RWPE1 (cell line): ENCODE results near the gene INF2.

ENCODE experiments used
- CTCF ChIA-PET: fragments of 350-600 bp; sonication (Branson Sonifier 250); formaldehyde crosslinking; extraction: SDS; loops from one replicate; lab custom pipeline; 2021; lab: Yijun Ruan, JAX
- POLR2A ChIA-PET: fragments of 400-600 bp; formaldehyde crosslinking; extraction: SDS; loops from one replicate; lab custom pipeline; 2020; ENCODE audit warnings: antibody characterized with exemption; ENCODE audit not compliant: low non-redundant PET; lab: Yijun Ruan, JAX
- DNase-seq: peaks from one replicate; pipeline ENCODE4 v3.0.0; 2012; ENCODE audit warnings: low spot score
- H3K27ac ChIP-seq: fragments of 450-650 bp; 2 replicates; pipeline ENCODE4 v1.5.1; 2017
- CTCF ChIP-seq: fragments of 450-650 bp; conservative IDR thresholded peaks from 2 replicates; pipeline ENCODE4 v1.5.1; 2017; ENCODE audit warnings: low read depth, mild to moderate bottlenecking

Gene INF2

GRCh38 chr14:104738375-104739019 is 49.1 kb downstream of the INF2 start:
- TF ChIP-seq CTCF, result no peak
- POLR2A ChIA-PET, result no interaction called here
- no peak for DNase-seq
- peak overlapping the region; percentile 37 for H3K27ac ChIP-seq
- CTCF ChIA-PET, result interaction anchor here (0.8 to 1.1 kb wide), 2 partner anchors 88 to 91 kb away, joined by 4 to 8 read pairs; no protein-coding TSS in a partner anchor

GRCh38 chr14:104739026-104739425 is 49.6 kb downstream of the INF2 start:
- H3K27ac ChIP-seq, result peak overlapping the region; percentile 37
- POLR2A ChIA-PET, result no interaction called here
- no peak for DNase-seq
- CTCF ChIA-PET, result interaction anchor here (0.8 to 1.1 kb wide), 2 partner anchors 88 to 91 kb away, joined by 4 to 8 read pairs; no protein-coding TSS in a partner anchor
- TF ChIP-seq CTCF, result no peak

GRCh38 chr14:104739546-104740516 is 50.4 kb downstream of the INF2 start:
- peak overlapping the region; percentile 37 for H3K27ac ChIP-seq
- no peak for DNase-seq
- POLR2A ChIA-PET, result no interaction called here
- CTCF ChIA-PET, result interaction anchor here (1.1 kb wide), 1 partner anchor 92 kb away, joined by 4 read pairs; no protein-coding TSS in a partner anchor
- TF ChIP-seq CTCF, result no peak

GRCh38 chr14:104741108-104741802 is 51.8 kb downstream of the INF2 start:
- DNase-seq, result no peak
- ChIA-PET CTCF (no interaction called here), POLR2A (no interaction called here)
- no peak for TF ChIP-seq CTCF
- H3K27ac ChIP-seq, result peak overlapping the region; percentile 94; the same call in 1 of the 2 replicates

GRCh38 chr14:104741803-104742251 is 52.4 kb downstream of the INF2 start:
- DNase-seq, result no peak
- no peak for TF ChIP-seq CTCF
- H3K27ac ChIP-seq, result peak overlapping the region; percentile 94
- POLR2A ChIA-PET, result no interaction called here
- CTCF ChIA-PET, result no interaction called here
